ENCODE results near the gene PDLIM3. TPM values are rescaled to one million over a fixed set of nuclear protein-coding genes. Genes with fewer than 3 reads are reported as not detected.
A peak's percentile ranks its signal among the peaks of the same experiment; 100 is the strongest.

The PDLIM3 gene, protein sequence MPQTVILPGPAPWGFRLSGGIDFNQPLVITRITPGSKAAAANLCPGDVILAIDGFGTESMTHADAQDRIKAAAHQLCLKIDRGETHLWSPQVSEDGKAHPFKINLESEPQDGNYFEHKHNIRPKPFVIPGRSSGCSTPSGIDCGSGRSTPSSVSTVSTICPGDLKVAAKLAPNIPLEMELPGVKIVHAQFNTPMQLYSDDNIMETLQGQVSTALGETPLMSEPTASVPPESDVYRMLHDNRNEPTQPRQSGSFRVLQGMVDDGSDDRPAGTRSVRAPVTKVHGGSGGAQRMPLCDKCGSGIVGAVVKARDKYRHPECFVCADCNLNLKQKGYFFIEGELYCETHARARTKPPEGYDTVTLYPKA
- total RNA-seq: not detected

DNA sequence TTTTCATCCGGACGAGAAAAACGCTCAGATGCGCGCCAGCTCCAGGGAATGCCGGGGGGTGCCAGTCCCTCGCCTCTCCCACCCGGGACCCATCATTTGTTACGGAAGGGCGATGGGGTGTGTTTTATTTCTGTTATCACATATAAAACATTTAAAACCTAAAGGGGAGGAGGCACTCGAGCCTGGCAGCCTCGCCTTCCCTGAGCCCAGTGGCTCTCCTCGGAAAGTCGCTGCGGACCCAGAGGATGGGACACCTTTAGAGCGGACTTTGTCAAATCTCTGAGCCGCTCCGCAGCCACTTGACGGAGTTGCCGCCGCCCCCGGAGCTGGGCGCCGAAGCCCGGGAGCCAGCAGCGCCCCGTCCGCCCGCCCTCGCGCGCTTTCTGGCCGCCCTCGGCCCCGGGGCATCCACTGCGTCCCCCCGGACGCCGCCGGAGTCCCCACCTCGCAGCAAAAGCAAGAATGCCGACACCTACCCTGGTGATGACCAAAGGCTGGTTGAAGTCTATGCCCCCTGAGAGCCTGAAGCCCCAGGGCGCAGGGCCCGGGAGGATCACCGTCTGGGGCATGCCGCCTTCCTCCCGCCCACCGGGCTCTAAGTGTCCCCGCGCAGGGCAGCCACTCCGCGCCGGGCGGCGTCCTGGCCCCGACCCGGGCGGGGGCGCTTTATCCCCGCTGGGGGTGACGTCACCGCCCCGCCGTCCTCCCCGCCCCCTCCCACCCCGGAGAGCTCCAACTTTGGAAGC lies at the start of gene PDLIM3:
TSS of gene PDLIM3 (minus strand) at position 642 of the 746 bp plus-strand sequence. CDS start at position 569, 73 bp downstream.
- no peaks in the 10 kb centered on the region for H3K36me3 Mint-ChIP-seq
- no peak within 1 kb of the TSS for H3K27ac Mint-ChIP-seq
- ATAC-seq (ENCODE audit: low read depth): peak; percentile 33
- DNase-seq: peak; percentile 30
- POLR2A ChIA-PET: interaction anchor here (0.6 kb wide), 1 partner anchor 49 kb away, joined by 3 read pairs; no protein-coding TSS in a partner anchor
- peaks cover 31% of the 10 kb centered on the region for H3K27me3 Mint-ChIP-seq
- H3K4me3 Mint-ChIP-seq: peak within 1 kb of the TSS; percentile 51
- H3K4me1 Mint-ChIP-seq: no peaks in the 10 kb centered on the region
- H3K9me3 Mint-ChIP-seq: no peaks in the 10 kb centered on the region

GRCh38 chr4:185583813-185584212 lies 48.5 kb upstream of the PDLIM3 start:
- no peak for ATAC-seq (ENCODE audit: low read depth)
- no peak overlapping the region for H3K27ac Mint-ChIP-seq

GRCh38 chr4:185582651-185583400 lies 47.5 kb upstream of the PDLIM3 start:
- ATAC-seq (ENCODE audit: low read depth) (no peak), DNase-seq (no peak)
- Mint-ChIP-seq H3K9me3 (peaks cover 4% of the 10 kb centered on the region), H3K36me3 (peaks cover 2% of the 10 kb centered on the region), H3K4me1 (peaks cover 9% of the 10 kb centered on the region), H3K27ac (no peak overlapping the region), H3K27me3 (peaks cover 34% of the 10 kb centered on the region), H3K4me3 (no peak overlapping the region)
- POLR2A ChIA-PET: no interaction called here

More at GRCh38 chr4:185583813-185584212, 48.5 kb upstream of the PDLIM3 start:
- peaks cover 2% of the 10 kb centered on the region for H3K36me3 Mint-ChIP-seq
- peaks cover 33% of the 10 kb centered on the region for H3K27me3 Mint-ChIP-seq
- peaks cover 9% of the 10 kb centered on the region for H3K4me1 Mint-ChIP-seq
- POLR2A ChIA-PET: no interaction called here
- H3K9me3 Mint-ChIP-seq: peaks cover 4% of the 10 kb centered on the region
- no peak for DNase-seq
- H3K4me3 Mint-ChIP-seq: no peak overlapping the region

DNA sequence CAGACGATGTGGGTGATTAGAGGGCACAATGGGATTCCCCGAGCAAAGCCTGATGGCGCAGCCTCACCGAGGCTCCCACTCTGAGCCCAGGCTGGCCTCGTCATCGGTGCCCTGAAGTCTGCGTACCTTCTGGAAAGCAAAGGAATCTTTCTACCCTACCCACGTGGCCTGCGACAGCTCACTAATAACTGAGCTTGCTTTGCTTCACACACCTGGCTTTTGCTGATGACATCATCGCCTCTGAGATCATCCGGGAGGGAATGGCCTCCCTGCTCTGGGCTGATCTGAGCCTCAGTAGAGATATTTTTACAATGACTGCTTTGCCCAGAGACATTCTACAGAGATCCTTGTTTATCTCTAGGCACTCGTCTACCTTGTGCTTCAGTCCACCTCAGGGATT lies 45.4 kb upstream of the PDLIM3 start:
- Mint-ChIP-seq H3K36me3 (no peaks in the 10 kb centered on the region), H3K4me1 (no peaks in the 10 kb centered on the region), H3K4me3 (no peak overlapping the region), H3K27me3 (peaks cover 17% of the 10 kb centered on the region), H3K27ac (no peak overlapping the region), H3K9me3 (no peaks in the 10 kb centered on the region)
- ATAC-seq (ENCODE audit: low read depth) (no peak), DNase-seq (no peak)
- POLR2A ChIA-PET: no interaction called here

DNA sequence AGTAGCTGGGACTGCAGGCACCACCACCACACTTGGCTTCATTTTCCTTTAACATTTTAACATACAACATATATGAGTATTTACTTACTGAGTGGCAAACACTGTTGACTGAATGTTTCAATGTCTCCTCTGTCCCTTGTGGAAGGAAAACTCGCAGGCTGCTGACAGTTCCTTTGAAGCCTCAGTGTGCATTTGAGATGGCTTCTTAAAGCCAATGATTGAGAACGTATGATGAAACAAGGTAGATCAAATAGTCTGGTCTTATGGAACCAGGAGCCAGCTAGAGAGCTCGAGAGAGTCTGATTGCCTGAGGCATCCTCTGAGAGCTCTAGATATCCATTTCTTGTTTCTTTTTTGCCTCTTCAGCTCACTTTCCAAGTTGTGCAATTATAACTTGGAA lies 43.0 kb upstream of the PDLIM3 start:
- Mint-ChIP-seq H3K4me3 (no peak overlapping the region), H3K36me3 (no peaks in the 10 kb centered on the region), H3K27ac (no peak overlapping the region), H3K4me1 (no peaks in the 10 kb centered on the region), H3K27me3 (peaks cover 4% of the 10 kb centered on the region), H3K9me3 (no peaks in the 10 kb centered on the region)
- POLR2A ChIA-PET: no interaction called here
- ATAC-seq (ENCODE audit: low read depth) (no peak), DNase-seq (no peak)

DNA sequence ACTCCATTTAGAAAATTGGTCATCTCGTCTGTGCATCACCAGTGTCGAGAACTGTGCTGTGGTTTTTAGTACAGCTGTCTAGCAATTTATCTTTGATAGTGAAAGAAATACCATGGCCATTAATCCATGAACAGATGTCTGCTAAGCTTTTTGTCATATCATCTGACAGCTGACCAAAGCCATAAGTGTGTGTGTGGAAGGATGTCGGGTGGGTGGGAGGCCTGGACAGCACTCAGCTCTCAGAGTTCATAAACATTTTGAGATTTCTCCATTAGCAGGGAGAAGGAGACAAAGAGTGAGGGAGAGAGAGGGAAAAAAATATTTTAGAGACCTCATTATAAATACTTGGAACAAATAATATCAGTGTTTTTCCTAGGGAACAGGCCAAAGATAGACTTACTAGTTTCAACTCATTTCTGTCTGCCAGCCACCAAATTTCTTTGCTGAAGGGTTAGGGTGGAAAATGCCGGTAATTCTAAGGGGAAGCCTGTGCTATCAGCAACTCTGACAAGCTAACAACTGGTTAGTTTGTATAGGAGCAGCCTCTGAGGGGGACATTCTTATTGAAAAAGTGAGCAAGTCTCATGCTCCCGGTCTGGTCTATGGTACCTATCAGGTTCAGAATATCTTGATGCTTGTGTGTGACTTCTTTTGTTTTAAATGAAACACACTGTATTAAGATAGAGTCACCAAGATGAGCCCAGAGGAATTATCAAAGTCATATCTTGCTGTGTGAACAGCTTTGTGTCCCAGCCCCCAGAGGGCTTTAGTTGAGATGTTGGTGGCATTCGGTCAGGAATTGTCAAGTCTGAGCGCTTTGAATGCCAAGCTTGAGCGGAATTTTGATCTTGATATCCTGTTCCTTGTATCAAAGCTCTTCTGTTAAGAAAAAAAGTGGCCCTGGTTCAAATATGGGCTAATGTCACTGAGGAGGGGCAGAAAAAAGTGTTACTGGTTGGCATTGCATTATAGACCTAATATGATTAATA lies 41.9 kb upstream of the PDLIM3 start:
- H3K4me1 Mint-ChIP-seq: no peaks in the 10 kb centered on the region
- DNase-seq (no peak), ATAC-seq (ENCODE audit: low read depth) (no peak)
- no peaks in the 10 kb centered on the region for H3K9me3 Mint-ChIP-seq
- peaks cover 4% of the 10 kb centered on the region for H3K27me3 Mint-ChIP-seq
- POLR2A ChIA-PET: no interaction called here
- no peak overlapping the region for H3K27ac Mint-ChIP-seq
- H3K36me3 Mint-ChIP-seq: no peaks in the 10 kb centered on the region
- no peak overlapping the region for H3K4me3 Mint-ChIP-seq

DNA sequence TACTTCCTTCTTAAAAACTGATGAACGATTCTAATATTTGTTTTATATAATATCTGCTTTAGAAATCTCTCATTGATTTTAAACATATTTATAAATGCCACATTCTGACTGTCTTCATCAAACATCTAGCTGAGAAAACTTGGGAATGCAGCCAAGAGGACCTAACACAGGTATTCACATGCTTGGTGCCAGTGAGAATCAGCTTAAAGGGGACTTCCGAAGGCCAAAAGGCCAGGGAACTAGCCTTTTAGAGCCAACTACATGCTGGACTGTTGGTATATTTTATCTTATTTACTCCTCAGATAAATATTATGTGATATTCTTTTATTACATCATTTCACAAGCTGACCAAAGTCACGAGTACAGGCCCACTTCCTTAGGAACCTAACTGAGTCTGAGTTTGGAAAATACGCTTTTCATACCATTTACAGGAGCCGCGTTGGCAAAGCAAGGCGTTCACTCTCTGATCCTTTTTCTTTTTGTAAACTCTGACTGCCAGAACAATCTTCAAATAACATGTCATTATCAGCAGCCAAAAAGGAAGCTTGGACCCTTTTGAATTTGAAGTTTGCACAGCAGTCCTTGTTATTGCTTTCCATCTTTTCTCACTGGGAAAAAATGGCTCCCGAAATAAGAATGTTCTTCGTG lies 41.1 kb upstream of the PDLIM3 start:
- H3K36me3 Mint-ChIP-seq: no peaks in the 10 kb centered on the region
- H3K4me3 Mint-ChIP-seq: no peak overlapping the region
- POLR2A ChIA-PET: no interaction called here
- peaks cover 4% of the 10 kb centered on the region for H3K27me3 Mint-ChIP-seq
- DNase-seq (no peak), ATAC-seq (ENCODE audit: low read depth) (no peak)
- no peaks in the 10 kb centered on the region for H3K9me3 Mint-ChIP-seq
- no peak overlapping the region for H3K27ac Mint-ChIP-seq
- H3K4me1 Mint-ChIP-seq: no peaks in the 10 kb centered on the region

DNA sequence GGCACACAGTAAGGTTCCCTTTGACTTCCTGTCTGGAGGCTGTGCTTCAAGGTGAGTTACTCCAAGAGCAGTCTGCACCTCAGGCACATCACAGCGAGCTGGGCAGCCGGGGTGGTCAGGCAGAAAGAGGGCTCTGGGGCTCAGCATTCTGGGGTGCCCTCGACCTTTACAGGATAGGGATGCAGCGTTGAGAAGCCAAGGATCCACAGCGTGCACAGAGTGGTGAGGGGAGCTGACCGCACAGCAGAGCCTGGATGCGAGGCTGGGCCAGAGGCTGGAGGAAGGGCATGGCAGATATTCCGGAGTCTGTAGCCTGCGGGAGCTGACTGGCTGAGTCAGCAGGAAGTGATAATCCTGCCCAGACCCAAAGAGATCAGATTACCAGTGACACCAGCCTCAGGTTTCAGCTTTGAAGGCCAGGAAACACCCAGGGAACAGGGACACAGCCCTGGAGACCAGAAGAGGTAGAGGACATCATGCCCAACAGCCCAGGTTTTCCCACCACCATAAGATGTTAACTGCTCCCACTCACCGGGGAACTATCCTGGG lies 38.4 kb upstream of the PDLIM3 start:
- POLR2A ChIA-PET: no interaction called here
- Mint-ChIP-seq H3K4me3 (no peak overlapping the region), H3K4me1 (no peaks in the 10 kb centered on the region), H3K27ac (no peak overlapping the region), H3K36me3 (no peaks in the 10 kb centered on the region), H3K27me3 (peaks cover 3% of the 10 kb centered on the region), H3K9me3 (no peaks in the 10 kb centered on the region)
- no peak for DNase-seq
- no peak for ATAC-seq (ENCODE audit: low read depth)

- Mint-ChIP-seq H3K36me3 (no peaks in the 10 kb centered on the region), H3K9me3 (no peaks in the 10 kb centered on the region), H3K4me3 (no peak overlapping the region), H3K27ac (no peak overlapping the region), H3K27me3 (no peaks in the 10 kb centered on the region), H3K4me1 (no peaks in the 10 kb centered on the region)
- POLR2A ChIA-PET: no interaction called here
- ATAC-seq (ENCODE audit: low read depth) (no peak), DNase-seq (no peak)
These were observed 35.4 kb upstream of the PDLIM3 start for GRCh38 chr4:185570727-185571126.

GRCh38 chr4:185567381-185568376 lies 32.4 kb upstream of the PDLIM3 start:
- Mint-ChIP-seq H3K4me1 (no peaks in the 10 kb centered on the region), H3K4me3 (no peak overlapping the region), H3K27ac (no peak overlapping the region), H3K36me3 (no peaks in the 10 kb centered on the region), H3K27me3 (peaks cover 8% of the 10 kb centered on the region), H3K9me3 (peaks cover 2% of the 10 kb centered on the region)
- POLR2A ChIA-PET: no interaction called here
- no peak for ATAC-seq (ENCODE audit: low read depth)
- no peak for DNase-seq

- DNase-seq (no peak), ATAC-seq (ENCODE audit: low read depth) (no peak)
- Mint-ChIP-seq H3K27me3 (peaks cover 8% of the 10 kb centered on the region), H3K36me3 (no peaks in the 10 kb centered on the region), H3K9me3 (peaks cover 3% of the 10 kb centered on the region), H3K4me3 (no peak overlapping the region), H3K27ac (no peak overlapping the region), H3K4me1 (no peaks in the 10 kb centered on the region)
- POLR2A ChIA-PET: no interaction called here
These were observed 31.7 kb upstream of the PDLIM3 start for GRCh38 chr4:185566972-185567371.

All from activated naive CD8-positive, alpha-beta T cell treated with anti-CD3 and anti-CD28 coated beads, Interleukin-2, amount 10 ng/mL, durations not matched to agents 7 days and 5 days (primary cell).